A549 (cell line): ENCODE results near the gene PDE6C.

Experiments used
- CEBPB ChIP-seq, 2 experiments: fragments of >200 bp in 1 of 2; sonication (Bioruptor Twin) in 1 of 2; formaldehyde crosslinking in 1 of 2; IDR thresholded peaks; 2 replicates each; pipeline ENCODE4 v1.6.1; 2012 to 2016
- CTCF ChIP-seq: fragments of >200 bp; sonication (Bioruptor Twin); formaldehyde crosslinking; IDR thresholded peaks from 3 replicates; pipeline ENCODE4 v1.5.1; 2016
- MAFK ChIP-seq: fragments of 450-650 bp; IDR thresholded peaks from 2 replicates; pipeline ENCODE4 v1.6.1; 2014; ENCODE audit not compliant: partially characterized antibody
- POLR2A ChIP-seq: IDR thresholded peaks from 2 replicates; pipeline ENCODE4 v1.6.1; 2012; ENCODE audit warnings: mild to moderate bottlenecking, low read length
- POLR2AphosphoS2 ChIP-seq: conservative IDR thresholded peaks from 2 replicates; pipeline ENCODE4 v1.6.1; 2012; ENCODE audit warnings: low read length, improper control_type of control experiment, inconsistent platforms
- RAD21 ChIP-seq, 2 experiments: fragments of >200 bp in 1 of 2; sonication (Bioruptor Twin) in 1 of 2; formaldehyde crosslinking in 1 of 2; IDR thresholded peaks in 1 of 2; conservative IDR thresholded peaks in 1 of 2; 2 replicates in 1 of 2; 3 replicates in 1 of 2; pipeline ENCODE4 v1.6.1; 2012 to 2018; ENCODE audit warnings: inconsistent platforms in 1 of 2
- ZFP36 ChIP-seq: fragments of 450-650 bp; IDR thresholded peaks from 2 replicates; pipeline ENCODE4 v1.6.1; 2014; ENCODE audit warnings: borderline replicate concordance; ENCODE audit not compliant: partially characterized antibody

DNA sequence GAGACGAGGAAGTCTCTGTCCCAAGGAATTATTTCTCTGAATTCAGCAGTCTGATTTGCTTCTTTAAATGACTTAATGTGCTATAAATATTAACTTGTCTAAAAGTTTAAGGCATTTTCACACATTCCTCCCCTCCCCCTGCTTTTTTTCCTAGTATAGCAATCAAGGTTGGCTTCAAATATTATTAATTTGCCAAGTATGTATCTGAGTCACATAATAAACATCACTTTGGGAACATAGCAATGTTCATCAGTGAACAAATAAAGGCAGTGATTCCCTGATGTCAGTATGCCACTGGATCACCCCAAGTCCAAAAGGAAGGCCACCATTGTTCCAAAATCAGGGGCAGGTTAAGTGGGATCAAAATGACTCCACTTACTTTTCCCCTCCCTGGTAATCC lies 40.5 kb downstream of the PDE6C start:
- no peak for TF ChIP-seq CTCF
- no peak for TF ChIP-seq POLR2AphosphoS2
- TF ChIP-seq MAFK: no peak
- TF ChIP-seq CEBPB (IDR thresholded peaks at IDR 0.05): no peak
- no peak for TF ChIP-seq RAD21 (conservative IDR thresholded peaks at IDR 0.05 in 1 of 2, IDR thresholded peaks at IDR 0.05 in 1 of 2)
- TF ChIP-seq ZFP36: no peak
- no peak for TF ChIP-seq POLR2A
